T-helper 1 cell treated with Interleukin-12 subunit alpha and Interleukin-12 subunit beta and Interleukin-4 antibody, amounts not matched to agents 30 ng/mL and 1 ng/mL, for 36 hours (primary cell): ENCODE measurements around the gene TPM4. TPM values are rescaled to one million over a fixed set of nuclear protein-coding genes. Genes with fewer than 3 reads are reported as not detected.
"Not testable (repeated sequence)": the region's sequence is repeated elsewhere in the genome, so short reads cannot be mapped to it uniquely, and the experiment has no call there.

ENCODE experiments used
- intact Hi-C: fragments of 100-400 bp; cut with micrococcal nuclease; formaldehyde crosslinking; loops from one replicate; pipeline ENCODE4 v1.15.1; 2024
- total RNA-seq: library from RNA; stranded (reverse); gene quantifications from 2 replicates; pipeline ENCODE4 v1.2.3, GENCODE V29; 2022

Gene TPM4
- 565 and 576 TPM in 2 replicates for total RNA-seq

GRCh38 chr19:16076154-16076957, at the start of gene TPM4:
Gene TPM4 (plus strand): TSS chr19:16076495. CDS start chr19:16076566, 71 bp downstream.
- intact Hi-C loops = loop anchor here (5.0 to 10.0 kb wide), 4 partner anchors 508 to 1552 kb away; partner anchors contain the start of genes AKAP8, RASAL3 and TECR

GRCh38 chr19:16026756-16027155, 49.5 kb upstream of the TPM4 start:
- intact Hi-C loops = no loop called here

- intact Hi-C loops = no loop called here
Observed at GRCh38 chr19:16027528-16027927, 48.8 kb upstream of the TPM4 start.

DNA sequence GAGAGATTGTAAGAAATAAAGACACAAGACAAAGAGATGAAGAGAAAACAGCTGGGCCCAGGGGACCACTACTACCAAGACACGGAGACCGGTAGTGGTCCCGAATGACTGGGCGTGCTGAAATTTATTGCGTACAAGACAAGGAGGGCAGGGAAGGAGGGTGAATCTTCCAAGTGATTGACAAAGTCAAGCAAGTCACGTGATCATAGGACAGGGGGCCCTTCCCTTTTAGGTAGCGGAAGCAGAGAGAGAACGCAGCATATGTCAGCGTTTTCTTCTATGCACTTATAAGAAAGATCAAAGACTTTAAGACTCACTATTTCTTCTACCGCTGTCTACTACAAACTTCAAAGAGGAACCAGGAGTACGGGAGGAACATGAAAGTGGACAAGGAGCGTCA, 46.1 kb upstream of the TPM4 start:
- intact Hi-C loops = not testable (repeated sequence)

DNA sequence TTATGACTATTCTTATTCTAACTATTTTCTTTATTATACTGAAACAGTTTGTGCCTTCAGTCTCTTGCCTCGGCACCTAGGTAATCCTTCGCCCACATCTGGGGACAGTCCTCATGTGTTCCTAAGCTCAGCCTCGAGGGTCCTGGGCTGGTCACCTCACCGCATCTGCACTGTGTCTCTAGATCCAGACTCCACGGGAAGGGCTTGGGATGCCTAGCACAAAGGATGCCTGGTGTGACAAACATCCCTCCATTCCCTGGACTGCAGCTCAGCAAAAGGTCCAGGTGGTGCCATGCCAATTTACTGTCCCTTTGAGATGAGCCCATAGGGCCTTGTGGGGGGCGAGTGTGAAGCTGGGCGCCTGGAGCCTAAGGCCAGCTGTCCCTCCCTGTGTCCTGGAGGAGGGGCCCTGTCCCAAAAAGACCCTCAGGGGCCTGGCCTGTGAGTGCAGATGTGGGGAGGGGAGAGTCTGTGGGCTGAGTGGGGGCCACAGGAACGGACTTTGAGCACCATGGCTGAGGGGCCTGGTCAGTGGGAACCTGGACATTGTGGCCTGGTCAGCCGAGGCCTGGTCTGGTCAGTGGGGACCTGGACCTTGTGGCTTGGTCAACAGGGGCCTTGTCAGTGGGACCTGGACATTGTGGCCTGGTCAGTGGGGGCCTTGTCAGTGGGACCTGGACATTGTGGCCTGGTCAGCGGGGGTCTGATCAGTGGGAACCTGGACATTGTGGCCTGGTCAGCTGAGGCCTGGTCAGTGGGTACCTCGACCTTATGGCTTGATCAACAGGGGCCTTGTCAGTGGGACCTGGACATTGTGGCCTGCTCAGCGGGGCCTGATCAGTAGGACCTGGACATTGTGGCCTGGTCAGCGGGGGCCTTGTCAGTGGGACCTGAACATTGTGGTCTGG, 45.1 kb upstream of the TPM4 start:
- intact Hi-C loops = no loop called here

GRCh38 chr19:16031872-16032200, 44.5 kb upstream of the TPM4 start:
- intact Hi-C loops = no loop called here

- intact Hi-C loops = no loop called here
Observed at GRCh38 chr19:16032509-16033135, 43.7 kb upstream of the TPM4 start.

GRCh38 chr19:16033136-16033530, 43.2 kb upstream of the TPM4 start:
- intact Hi-C loops = no loop called here

DNA sequence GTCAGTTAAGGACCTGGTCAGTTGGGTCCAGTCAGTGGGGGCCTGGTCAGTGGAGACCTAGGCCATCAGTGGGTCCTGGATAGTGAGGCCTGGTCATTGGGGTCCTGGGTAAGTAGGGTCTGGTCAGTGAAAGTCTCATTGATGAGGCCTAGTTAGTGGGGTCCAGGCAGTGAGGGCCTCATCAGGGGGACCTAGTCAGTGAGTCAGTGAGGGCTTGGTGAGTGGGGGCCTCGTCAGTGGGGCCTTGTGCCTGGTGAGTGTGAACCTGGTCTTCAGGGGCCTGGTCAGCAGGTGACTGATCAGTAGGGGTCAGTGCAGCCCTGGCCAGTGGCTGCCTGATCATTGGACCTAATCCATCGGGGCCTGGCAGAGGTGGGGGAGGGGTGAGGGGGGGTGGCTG, 42.6 kb upstream of the TPM4 start:
- intact Hi-C loops = no loop called here

DNA sequence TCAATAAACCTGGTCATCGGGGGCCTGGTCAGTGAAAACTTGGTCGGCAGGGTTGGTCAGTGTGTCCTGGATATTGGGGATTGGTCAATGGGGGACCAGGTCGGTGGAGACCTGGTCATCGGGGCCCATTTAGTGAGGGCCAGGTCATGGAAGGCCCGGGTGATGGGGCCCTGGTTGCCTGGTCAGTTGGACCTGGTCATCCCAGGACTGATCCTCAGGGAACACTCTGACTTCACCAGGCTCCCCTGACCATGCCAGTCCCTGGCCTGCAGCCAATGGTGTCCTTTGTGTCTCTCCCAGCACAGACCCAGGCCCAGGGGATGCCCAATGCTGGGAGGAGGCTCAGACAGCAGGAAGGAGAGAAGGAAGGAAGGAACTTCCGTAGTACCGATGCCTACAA, 42.1 kb upstream of the TPM4 start:
- intact Hi-C loops = no loop called here

DNA sequence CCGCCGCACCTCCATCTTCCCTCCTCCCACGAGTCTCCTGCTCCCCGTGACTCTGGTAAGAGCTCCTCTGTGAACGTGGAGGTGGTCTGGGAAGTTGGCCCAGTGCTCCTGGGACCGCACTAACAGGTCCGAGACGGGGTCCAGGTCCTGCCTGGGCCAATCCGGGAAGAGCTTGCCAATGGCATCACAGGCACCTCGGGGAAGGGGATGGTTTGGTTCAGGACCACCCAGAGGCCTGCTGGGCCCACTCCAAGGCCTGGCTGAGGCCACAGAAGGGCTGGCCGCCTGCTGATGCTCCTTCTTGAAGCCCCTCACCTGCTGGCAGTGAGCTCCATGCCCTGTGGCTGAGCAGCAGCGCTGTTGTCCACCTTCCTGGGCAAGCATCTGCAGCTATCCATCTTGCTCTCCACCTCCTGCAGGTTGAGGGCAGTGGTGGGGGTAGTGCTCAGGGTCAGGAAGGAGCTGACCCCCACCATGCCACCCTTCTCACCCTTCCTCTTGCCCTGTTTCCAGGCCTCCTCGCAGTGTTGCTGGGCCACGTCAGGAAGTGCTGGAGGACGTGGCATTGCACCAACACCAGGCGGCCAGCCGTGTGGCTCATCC, 41.2 kb upstream of the TPM4 start:
- intact Hi-C loops = no loop called here

DNA sequence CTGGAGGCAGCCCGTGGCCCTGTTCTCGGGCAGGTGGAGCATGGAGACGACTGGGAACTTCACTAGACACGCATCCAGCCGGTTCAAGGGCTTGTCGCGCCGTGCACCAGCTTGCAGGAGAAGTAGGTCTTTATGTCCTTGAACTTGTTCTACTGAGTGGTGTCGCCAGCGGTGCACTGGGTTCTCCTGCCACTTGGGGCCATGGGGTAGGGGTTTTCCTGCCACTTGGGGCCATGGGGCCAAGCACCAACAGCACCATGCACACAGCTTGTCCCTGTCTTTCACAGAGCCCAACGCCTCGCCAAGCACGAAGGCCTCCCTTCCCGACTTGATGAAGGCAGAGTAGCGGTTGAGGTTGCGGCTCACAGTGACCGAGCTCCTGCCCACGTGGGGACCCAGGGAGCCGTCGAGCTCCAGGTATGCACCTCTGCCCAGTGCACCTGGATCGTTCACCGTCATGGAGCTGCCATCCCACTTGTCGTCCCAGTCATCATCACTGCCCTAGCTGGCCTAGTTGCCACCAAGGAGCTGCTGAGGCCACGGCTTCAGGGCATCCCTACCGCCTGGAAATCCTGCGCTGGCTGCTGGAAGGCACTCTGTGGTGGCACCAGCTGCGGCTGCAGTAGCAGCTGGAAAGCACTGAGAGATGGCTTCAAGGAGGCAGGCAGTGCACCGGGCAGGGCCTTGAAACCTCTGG, 40.5 kb upstream of the TPM4 start:
- intact Hi-C loops = no loop called here

DNA sequence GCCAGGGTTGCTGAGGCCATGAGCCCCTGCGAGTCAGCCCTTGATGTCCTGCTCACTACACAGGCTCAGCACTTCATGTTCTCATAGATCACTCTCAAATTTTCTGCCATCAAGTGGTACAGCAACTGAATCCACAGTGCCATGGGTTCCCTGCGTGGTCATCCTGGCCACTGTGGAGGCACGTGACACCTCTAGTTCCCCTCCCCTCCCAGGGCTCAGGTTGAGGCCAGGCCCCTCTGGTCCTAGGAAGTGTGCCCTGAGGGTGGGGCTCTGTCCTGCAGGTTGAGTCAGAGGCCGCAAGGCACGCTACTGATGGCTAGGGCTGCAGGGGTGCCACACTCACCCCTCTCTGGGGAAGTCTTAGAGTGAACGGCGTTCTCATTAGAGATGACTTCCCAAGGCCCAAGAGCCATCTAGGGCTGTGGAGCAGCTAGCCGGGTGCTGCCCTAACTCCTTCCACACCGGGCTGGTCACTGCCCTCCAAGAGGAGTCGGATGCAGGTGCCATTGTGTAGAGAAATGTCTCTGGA, 39.8 kb upstream of the TPM4 start:
- intact Hi-C loops = no loop called here

DNA sequence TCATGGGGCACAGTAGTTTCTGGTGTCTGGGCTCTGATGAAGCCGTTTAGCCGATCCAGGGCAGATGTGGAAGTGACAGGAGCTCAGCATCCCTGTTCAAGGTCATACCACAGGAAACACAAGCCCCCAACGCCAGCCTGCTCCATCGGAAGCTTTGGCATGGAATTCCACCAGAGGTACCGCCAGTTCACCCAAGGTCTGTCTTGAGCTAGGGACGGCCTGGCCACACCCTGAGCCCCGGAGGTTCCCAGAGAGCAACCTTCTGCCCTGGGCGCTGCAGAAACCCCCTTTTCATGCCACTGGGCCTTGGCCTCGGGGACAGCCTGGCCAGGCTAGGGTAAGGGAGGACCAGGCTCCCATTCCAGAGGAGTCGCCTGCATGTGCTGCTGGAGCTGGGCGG, 39.4 kb upstream of the TPM4 start:
- intact Hi-C loops = no loop called here

DNA sequence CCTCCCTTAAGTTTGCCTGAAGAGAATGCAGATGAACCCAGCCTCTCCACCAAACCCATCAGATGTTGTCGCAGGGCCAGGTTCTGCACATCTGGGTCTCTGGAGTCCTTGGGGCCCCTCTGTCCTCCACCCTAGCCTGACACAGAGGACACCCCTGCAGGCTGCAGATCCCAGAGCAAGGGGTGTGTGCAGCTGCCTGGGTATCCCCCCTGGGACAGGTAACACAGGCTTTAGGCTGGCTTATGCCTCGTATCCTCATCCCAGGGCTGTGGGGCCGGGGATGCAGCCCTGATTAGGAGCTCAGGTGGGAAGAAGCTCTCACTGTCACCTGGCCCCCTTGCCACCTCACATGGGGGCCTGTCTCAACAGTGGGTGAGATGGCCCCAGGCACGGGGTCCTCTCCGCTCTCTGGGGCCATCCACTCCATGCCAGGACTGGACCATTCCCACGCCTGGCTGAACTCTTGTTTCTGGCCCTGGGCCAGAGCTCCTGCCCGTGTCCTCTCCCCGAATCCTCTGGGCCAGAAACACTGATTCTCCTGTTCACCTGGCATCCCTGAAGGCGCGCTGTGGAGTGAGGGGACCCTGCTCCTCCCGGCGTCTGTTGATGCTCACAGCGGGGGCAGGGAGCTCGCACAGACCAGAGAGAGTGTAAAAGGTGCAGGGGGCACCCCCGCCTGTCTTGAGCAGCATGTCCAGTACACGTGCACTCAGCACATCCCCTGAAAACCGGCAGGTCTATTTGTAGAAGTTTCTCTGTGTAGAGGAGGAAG, 38.7 kb upstream of the TPM4 start:
- intact Hi-C loops = no loop called here

DNA sequence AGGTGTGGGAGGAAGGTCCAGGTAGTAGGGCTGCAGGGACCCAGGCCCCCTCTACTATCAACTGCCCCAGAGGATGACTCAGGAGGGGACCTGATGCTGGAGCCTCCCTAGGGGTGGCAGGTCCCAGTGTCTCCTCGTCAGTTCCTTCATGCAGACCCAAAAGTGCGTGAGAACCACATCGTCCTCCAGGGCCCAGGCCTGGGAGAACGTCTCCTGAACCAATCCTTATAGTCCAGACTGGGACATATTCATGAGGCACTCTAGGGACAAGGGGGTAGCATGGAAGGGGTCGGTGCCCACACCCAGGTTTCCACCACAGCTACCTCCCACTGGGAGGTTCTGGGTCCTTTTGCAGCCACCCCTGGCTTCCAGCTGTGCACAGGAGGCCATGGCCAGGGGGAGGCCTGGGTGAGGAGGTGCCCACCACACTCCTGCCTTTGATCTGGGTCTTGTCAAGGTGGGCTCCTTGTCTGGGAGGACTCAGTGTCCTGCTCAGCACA, 38.0 kb upstream of the TPM4 start:
- intact Hi-C loops = no loop called here

GRCh38 chr19:16039081-16039480, 37.2 kb upstream of the TPM4 start:
- intact Hi-C loops = no loop called here

DNA sequence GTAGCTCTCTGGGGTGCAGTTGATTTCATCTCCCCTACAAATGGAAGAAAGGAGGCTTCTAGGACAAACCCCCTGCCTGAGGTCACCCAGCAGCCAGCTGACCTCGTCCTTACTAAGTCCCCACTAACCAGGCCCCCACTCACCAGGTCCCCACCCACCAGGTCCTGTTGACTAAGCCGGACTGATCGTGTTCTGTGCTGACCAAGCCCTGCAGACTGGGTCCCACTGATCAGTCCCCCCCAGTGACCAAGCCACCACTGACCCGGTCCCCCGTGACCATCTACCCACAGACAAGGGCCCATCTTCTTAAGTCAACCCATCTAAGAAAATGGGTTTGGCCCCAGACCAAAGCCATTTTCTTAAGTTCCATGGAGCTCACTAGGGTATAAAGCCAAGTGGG, 36.8 kb upstream of the TPM4 start:
- intact Hi-C loops = no loop called here

GRCh38 chr19:16040642-16041041, 35.7 kb upstream of the TPM4 start:
- intact Hi-C loops = loop anchor here (1.0 to 5.0 kb wide), 8 partner anchors 22 to 411 kb away; partner anchors contain the start of gene RAB8A
